Transverse colon (tissue), 4 donors: ENCODE data around the gene SRSF9.

Experiments
- EP300 ChIP-seq: sonication (generic); formaldehyde crosslinking; IDR thresholded peaks from one replicate; pipeline ENCODE4 v1.6.1; 2017; ENCODE audit warnings: antibody characterized with exemption, low read depth
- POLR2A ChIP-seq: fragments of 450-650 bp; IDR thresholded peaks from one replicate; pipeline ENCODE4 v1.6.1; 2016; ENCODE audit warnings: antibody characterized with exemption, mild to moderate bottlenecking, moderate library complexity
- POLR2AphosphoS5 ChIP-seq, 3 donors: sonication (generic); formaldehyde crosslinking; IDR thresholded peaks; one replicate each; pipeline ENCODE4 v1.6.1; 2016; ENCODE audit warnings: antibody characterized with exemption in 3 of 3
- TF ChIP-seq, protein P1 (sequence below), 5 experiments: fragments of 200-600 bp in 3 of 5; fragments of 450-650 bp in 2 of 5; sonication (generic) in 3 of 5; IDR thresholded peaks; 1 replicate in 2 of 5; 2 replicates in 3 of 5; pipeline ENCODE4 v1.5.1; 2016 to 2017; ENCODE audit warnings: antibody characterized with exemption in 5 of 5, inconsistent platforms in 3 of 5, mild to moderate bottlenecking in 2 of 5, moderate library complexity in 1 of 5

- TF ChIP-seq, protein P1, sequence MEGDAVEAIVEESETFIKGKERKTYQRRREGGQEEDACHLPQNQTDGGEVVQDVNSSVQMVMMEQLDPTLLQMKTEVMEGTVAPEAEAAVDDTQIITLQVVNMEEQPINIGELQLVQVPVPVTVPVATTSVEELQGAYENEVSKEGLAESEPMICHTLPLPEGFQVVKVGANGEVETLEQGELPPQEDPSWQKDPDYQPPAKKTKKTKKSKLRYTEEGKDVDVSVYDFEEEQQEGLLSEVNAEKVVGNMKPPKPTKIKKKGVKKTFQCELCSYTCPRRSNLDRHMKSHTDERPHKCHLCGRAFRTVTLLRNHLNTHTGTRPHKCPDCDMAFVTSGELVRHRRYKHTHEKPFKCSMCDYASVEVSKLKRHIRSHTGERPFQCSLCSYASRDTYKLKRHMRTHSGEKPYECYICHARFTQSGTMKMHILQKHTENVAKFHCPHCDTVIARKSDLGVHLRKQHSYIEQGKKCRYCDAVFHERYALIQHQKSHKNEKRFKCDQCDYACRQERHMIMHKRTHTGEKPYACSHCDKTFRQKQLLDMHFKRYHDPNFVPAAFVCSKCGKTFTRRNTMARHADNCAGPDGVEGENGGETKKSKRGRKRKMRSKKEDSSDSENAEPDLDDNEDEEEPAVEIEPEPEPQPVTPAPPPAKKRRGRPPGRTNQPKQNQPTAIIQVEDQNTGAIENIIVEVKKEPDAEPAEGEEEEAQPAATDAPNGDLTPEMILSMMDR (IDR thresholded peaks at IDR 0.05) = no peak
- no peak for TF ChIP-seq POLR2A
- TF ChIP-seq EP300 = no peak
- no peak for TF ChIP-seq POLR2AphosphoS5 (IDR thresholded peaks at IDR 0.05)
These were observed 19.5 kb upstream of the SRSF9 start for GRCh38 chr12:120489018-120489417.
